ENCODE measurements around the gene CACNA1B.
"Not testable (repeated sequence)": the region's sequence is repeated elsewhere in the genome, so short reads cannot be mapped to it uniquely, and the experiment has no call there.

DNA sequence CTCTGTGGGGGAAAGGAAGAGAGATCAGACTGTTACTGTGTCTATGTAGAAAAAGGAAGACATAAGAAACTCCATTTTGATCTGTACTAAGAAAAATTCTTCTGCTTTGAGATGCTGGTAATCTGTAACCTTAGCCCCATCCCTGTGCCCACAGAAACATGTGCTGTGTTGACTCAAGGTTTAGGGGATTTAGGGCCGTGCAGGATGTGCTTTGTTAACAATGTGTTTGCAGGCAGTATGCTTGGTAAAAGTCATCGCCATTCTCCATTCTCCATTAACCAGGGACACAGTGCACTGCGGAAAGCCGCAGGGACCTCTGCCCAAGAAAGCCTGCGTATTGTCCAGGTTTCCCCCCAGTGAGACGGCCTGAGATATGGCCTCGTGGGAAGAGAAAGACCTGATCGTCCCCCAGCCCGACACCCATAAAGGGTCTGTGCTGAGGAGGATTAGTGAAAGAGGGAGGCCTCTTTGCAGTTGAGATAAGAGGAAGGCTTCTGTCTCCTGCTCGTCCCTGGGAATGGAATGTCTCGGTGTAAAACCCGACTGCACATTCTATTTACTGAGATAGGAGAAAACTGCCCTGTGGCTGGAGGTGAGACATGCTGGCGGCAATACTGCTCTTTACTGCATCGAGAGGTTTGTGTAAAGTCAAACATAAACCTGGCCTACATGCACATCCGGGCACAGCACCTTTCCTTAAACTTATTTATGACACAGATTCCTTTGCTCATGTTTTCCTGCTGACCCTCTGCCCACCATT, 255.5 kb downstream of the CACNA1B start:
- not testable (repeated sequence) for TF ChIP-seq POLR2AphosphoS5, POLR2A (IDR thresholded peaks at IDR 0.05)

Data from gastroesophageal sphincter (tissue), 2 donors.